Loucy (cell line): ENCODE measurements around the gene ADAMTS6.

Source experiments
- EZH2phosphoT487 ChIP-seq: fragments of 200-600 bp; IDR thresholded peaks from 2 replicates; pipeline ENCODE4 v1.6.1; 2018; ENCODE audit warnings: antibody characterized with exemption, mild to moderate bottlenecking, moderate library complexity, borderline replicate concordance
- TF ChIP-seq, protein P1 (sequence below): fragments of 200-600 bp; sonication (generic); conservative IDR thresholded peaks from 2 replicates; pipeline ENCODE4 v1.5.1; 2014; ENCODE audit warnings: mild to moderate bottlenecking, antibody characterized with exemption, low read length

DNA sequence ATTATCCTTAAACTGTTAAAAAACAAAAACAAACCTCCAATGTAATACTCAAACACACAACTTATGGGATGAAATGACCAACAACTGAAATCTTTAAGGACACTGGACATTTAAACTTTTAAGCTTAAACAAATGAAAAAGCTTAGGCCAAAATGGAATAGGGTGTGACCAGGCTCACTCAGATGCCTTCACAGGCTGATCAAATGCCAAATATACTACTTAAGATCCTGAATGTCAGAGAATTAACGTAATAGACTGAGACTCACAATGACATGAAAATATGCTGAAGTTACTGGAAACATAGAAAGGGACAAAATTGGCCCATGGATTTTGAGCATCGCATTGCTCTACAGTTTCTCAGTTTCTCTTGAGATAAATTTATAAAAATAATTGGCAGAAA lies 286.8 kb downstream of the ADAMTS6 start:
- TF ChIP-seq, protein P1, sequence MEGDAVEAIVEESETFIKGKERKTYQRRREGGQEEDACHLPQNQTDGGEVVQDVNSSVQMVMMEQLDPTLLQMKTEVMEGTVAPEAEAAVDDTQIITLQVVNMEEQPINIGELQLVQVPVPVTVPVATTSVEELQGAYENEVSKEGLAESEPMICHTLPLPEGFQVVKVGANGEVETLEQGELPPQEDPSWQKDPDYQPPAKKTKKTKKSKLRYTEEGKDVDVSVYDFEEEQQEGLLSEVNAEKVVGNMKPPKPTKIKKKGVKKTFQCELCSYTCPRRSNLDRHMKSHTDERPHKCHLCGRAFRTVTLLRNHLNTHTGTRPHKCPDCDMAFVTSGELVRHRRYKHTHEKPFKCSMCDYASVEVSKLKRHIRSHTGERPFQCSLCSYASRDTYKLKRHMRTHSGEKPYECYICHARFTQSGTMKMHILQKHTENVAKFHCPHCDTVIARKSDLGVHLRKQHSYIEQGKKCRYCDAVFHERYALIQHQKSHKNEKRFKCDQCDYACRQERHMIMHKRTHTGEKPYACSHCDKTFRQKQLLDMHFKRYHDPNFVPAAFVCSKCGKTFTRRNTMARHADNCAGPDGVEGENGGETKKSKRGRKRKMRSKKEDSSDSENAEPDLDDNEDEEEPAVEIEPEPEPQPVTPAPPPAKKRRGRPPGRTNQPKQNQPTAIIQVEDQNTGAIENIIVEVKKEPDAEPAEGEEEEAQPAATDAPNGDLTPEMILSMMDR = no peak
- no peak for TF ChIP-seq EZH2phosphoT487
